Stimulated activated memory B cell treated with anti-CD40 and anti-IgM and Interleukin-4, amounts not matched to agents 10 μg/mL and 1 μg/mL and 100 μg/mL, for 72 hours (primary cell): ENCODE data around the gene PNPLA6.
A peak's percentile ranks its signal among the peaks of the same experiment; 100 is the strongest.

Source experiments
- ATAC-seq: fragments of 150-1000 bp; cut with Tn5 transposase; 2 replicates; pipeline ENCODE4 v1.10.0; 2021
- H3K27ac Mint-ChIP-seq: one replicate; pipeline ENCODE4 v1.8.0; 2022; ENCODE audit warnings: mild to moderate bottlenecking, mixed read lengths
- H3K27me3 Mint-ChIP-seq: one replicate; pipeline ENCODE4 v1.8.0; 2022; ENCODE audit warnings: mixed read lengths
- H3K36me3 Mint-ChIP-seq: one replicate; pipeline ENCODE4 v1.8.0; 2022; ENCODE audit warnings: mixed read lengths
- H3K4me1 Mint-ChIP-seq: one replicate; pipeline ENCODE4 v1.8.0; 2022; ENCODE audit warnings: mixed read lengths
- H3K4me3 Mint-ChIP-seq: one replicate; pipeline ENCODE4 v1.8.0; 2022; ENCODE audit warnings: mild to moderate bottlenecking, moderate library complexity, mixed read lengths
- H3K9me3 Mint-ChIP-seq: one replicate; pipeline ENCODE4 v1.8.0; 2022; ENCODE audit warnings: mixed read lengths

PNPLA6 gene

GRCh38 chr19:7578127-7578526 is 42.6 kb downstream of the PNPLA6 start:
- H3K36me3 Mint-ChIP-seq = no peaks in the 10 kb centered on the region
- no peak for ATAC-seq
- H3K9me3 Mint-ChIP-seq = peaks cover 4% of the 10 kb centered on the region
- peaks cover 4% of the 10 kb centered on the region for H3K4me1 Mint-ChIP-seq
- no peak overlapping the region for H3K27ac Mint-ChIP-seq
- H3K27me3 Mint-ChIP-seq = peaks cover 31% of the 10 kb centered on the region
- H3K4me3 Mint-ChIP-seq = no peak overlapping the region

GRCh38 chr19:7579182-7579581 is 43.7 kb downstream of the PNPLA6 start:
- ATAC-seq = no peak
- peaks cover 4% of the 10 kb centered on the region for H3K4me1 Mint-ChIP-seq
- H3K27ac Mint-ChIP-seq = no peak overlapping the region
- H3K9me3 Mint-ChIP-seq = peaks cover 4% of the 10 kb centered on the region
- no peaks in the 10 kb centered on the region for H3K36me3 Mint-ChIP-seq
- H3K27me3 Mint-ChIP-seq = peaks cover 32% of the 10 kb centered on the region
- no peak overlapping the region for H3K4me3 Mint-ChIP-seq

- H3K4me1 Mint-ChIP-seq = no peaks in the 10 kb centered on the region
- peaks cover 23% of the 10 kb centered on the region for H3K27me3 Mint-ChIP-seq
- peaks cover under 1% of the 10 kb centered on the region for H3K9me3 Mint-ChIP-seq
- ATAC-seq = no peak
- no peak overlapping the region for H3K27ac Mint-ChIP-seq
- no peak overlapping the region for H3K4me3 Mint-ChIP-seq
- no peaks in the 10 kb centered on the region for H3K36me3 Mint-ChIP-seq
Observed at GRCh38 chr19:7582446-7582845, 46.9 kb downstream of the PNPLA6 start.

GRCh38 chr19:7589822-7590221 is 54.3 kb downstream of the PNPLA6 start:
- H3K36me3 Mint-ChIP-seq = no peaks in the 10 kb centered on the region

GRCh38 chr19:7590256-7590655 is 54.7 kb downstream of the PNPLA6 start:
- no peak overlapping the region for H3K4me3 Mint-ChIP-seq
- H3K4me1 Mint-ChIP-seq = peaks cover 4% of the 10 kb centered on the region

More at GRCh38 chr19:7589822-7590221, 54.3 kb downstream of the PNPLA6 start:
- no peaks in the 10 kb centered on the region for H3K4me1 Mint-ChIP-seq
- no peak overlapping the region for H3K27ac Mint-ChIP-seq
- no peak overlapping the region for H3K4me3 Mint-ChIP-seq
- ATAC-seq = no peak
- peaks cover 35% of the 10 kb centered on the region for H3K27me3 Mint-ChIP-seq
- H3K9me3 Mint-ChIP-seq = no peaks in the 10 kb centered on the region

GRCh38 chr19:7595466-7596133 is 60.1 kb downstream of the PNPLA6 start, which contains the start of gene CAMSAP3:
TSS of gene CAMSAP3 (plus strand) at chr19:7595863. CDS start at chr19:7596003, 140 bp downstream.
- ATAC-seq = peak; percentile 82
- Mint-ChIP-seq H3K4me1 (peaks cover 17% of the 10 kb centered on the region), H3K36me3 (no peaks in the 10 kb centered on the region), H3K27me3 (peaks cover 66% of the 10 kb centered on the region), H3K27ac (peak within 1 kb of the TSS; percentile 67), H3K9me3 (peaks cover 4% of the 10 kb centered on the region), H3K4me3 (peak within 1 kb of the TSS; percentile 81)

More at GRCh38 chr19:7590256-7590655, 54.7 kb downstream of the PNPLA6 start:
- no peaks in the 10 kb centered on the region for H3K9me3 Mint-ChIP-seq
- peaks cover 35% of the 10 kb centered on the region for H3K27me3 Mint-ChIP-seq
- no peaks in the 10 kb centered on the region for H3K36me3 Mint-ChIP-seq
- no peak overlapping the region for H3K27ac Mint-ChIP-seq
- peak; percentile 45 for ATAC-seq

GRCh38 chr19:7596211-7596937 is 60.9 kb downstream of the PNPLA6 start:
- peaks cover 17% of the 10 kb centered on the region for H3K4me1 Mint-ChIP-seq
- peak; percentile 12 for ATAC-seq
- peaks cover 66% of the 10 kb centered on the region for H3K27me3 Mint-ChIP-seq

GRCh38 chr19:7597689-7598088 is 62.2 kb downstream of the PNPLA6 start:
- H3K27me3 Mint-ChIP-seq = peaks cover 68% of the 10 kb centered on the region
- no peaks in the 10 kb centered on the region for H3K36me3 Mint-ChIP-seq
- H3K27ac Mint-ChIP-seq = no peak overlapping the region
- peaks cover 7% of the 10 kb centered on the region for H3K9me3 Mint-ChIP-seq
- H3K4me3 Mint-ChIP-seq = no peak overlapping the region
- peaks cover 17% of the 10 kb centered on the region for H3K4me1 Mint-ChIP-seq
- ATAC-seq = no peak

More at GRCh38 chr19:7596211-7596937, 60.9 kb downstream of the PNPLA6 start:
- Mint-ChIP-seq H3K9me3 (peaks cover 7% of the 10 kb centered on the region), H3K36me3 (no peaks in the 10 kb centered on the region), H3K4me3 (peak overlapping the region; percentile 81), H3K27ac (peak overlapping the region; percentile 67)

- H3K27ac Mint-ChIP-seq = no peak overlapping the region
- no peaks in the 10 kb centered on the region for H3K36me3 Mint-ChIP-seq
- H3K4me3 Mint-ChIP-seq = no peak overlapping the region
- H3K9me3 Mint-ChIP-seq = peaks cover 7% of the 10 kb centered on the region
- peaks cover 17% of the 10 kb centered on the region for H3K4me1 Mint-ChIP-seq
- ATAC-seq = no peak
- H3K27me3 Mint-ChIP-seq = peaks cover 68% of the 10 kb centered on the region
Observed at GRCh38 chr19:7598180-7598579, 62.7 kb downstream of the PNPLA6 start.

- Mint-ChIP-seq H3K36me3 (peaks cover 4% of the 10 kb centered on the region), H3K27ac (no peak overlapping the region), H3K27me3 (peaks cover 68% of the 10 kb centered on the region), H3K4me3 (no peak overlapping the region), H3K9me3 (peaks cover 11% of the 10 kb centered on the region), H3K4me1 (peaks cover 16% of the 10 kb centered on the region)
- ATAC-seq = no peak
Observed at GRCh38 chr19:7600721-7601120, 65.2 kb downstream of the PNPLA6 start.

GRCh38 chr19:7602240-7602934 is 66.9 kb downstream of the PNPLA6 start:
- Mint-ChIP-seq H3K36me3 (peaks cover 5% of the 10 kb centered on the region), H3K27me3 (peaks cover 67% of the 10 kb centered on the region), H3K4me3 (no peak overlapping the region), H3K27ac (no peak overlapping the region), H3K9me3 (peaks cover 12% of the 10 kb centered on the region), H3K4me1 (peaks cover 6% of the 10 kb centered on the region)
- no peak for ATAC-seq

- Mint-ChIP-seq H3K4me3 (no peak overlapping the region), H3K9me3 (peaks cover 12% of the 10 kb centered on the region), H3K36me3 (peaks cover 5% of the 10 kb centered on the region)
Observed at GRCh38 chr19:7602935-7603497, 67.5 kb downstream of the PNPLA6 start.

GRCh38 chr19:7603919-7604318 is 68.4 kb downstream of the PNPLA6 start:
- ATAC-seq = no peak
- Mint-ChIP-seq H3K9me3 (peaks cover 10% of the 10 kb centered on the region), H3K4me1 (peaks cover 6% of the 10 kb centered on the region), H3K4me3 (no peak overlapping the region), H3K36me3 (peaks cover 5% of the 10 kb centered on the region), H3K27me3 (peaks cover 52% of the 10 kb centered on the region), H3K27ac (no peak overlapping the region)

More at GRCh38 chr19:7602935-7603497, 67.5 kb downstream of the PNPLA6 start:
- Mint-ChIP-seq H3K4me1 (peaks cover 6% of the 10 kb centered on the region), H3K27ac (no peak overlapping the region), H3K27me3 (peaks cover 61% of the 10 kb centered on the region)
- no peak for ATAC-seq

GRCh38 chr19:7605490-7606222 is 70.1 kb downstream of the PNPLA6 start:
- Mint-ChIP-seq H3K27ac (no peak overlapping the region), H3K36me3 (peaks cover 5% of the 10 kb centered on the region), H3K9me3 (peaks cover 8% of the 10 kb centered on the region), H3K27me3 (peaks cover 50% of the 10 kb centered on the region), H3K4me1 (peaks cover 6% of the 10 kb centered on the region), H3K4me3 (no peak overlapping the region)
- ATAC-seq = peak; percentile 28
